ENCODE data around the gene NPM1.

Gene NPM1

GRCh38 chr5:171449426-171449825 is 61.8 kb downstream of the NPM1 start:
- DNase-seq (ENCODE audit: low read depth in 4 of 4, low spot score in 1 of 4): no peak

GRCh38 chr5:171450423-171451331 is 63.0 kb downstream of the NPM1 start:
- DNase-seq (ENCODE audit: low read depth in 4 of 4, low spot score in 1 of 4): peak in 1 of 4 experiments; percentile 16

GRCh38 chr5:171451421-171451820 is 63.8 kb downstream of the NPM1 start:
- no peak for DNase-seq (ENCODE audit: low read depth in 4 of 4, low spot score in 1 of 4)

GRCh38 chr5:171453056-171453725 is 65.5 kb downstream of the NPM1 start:
- DNase-seq (ENCODE audit: low read depth in 4 of 4, low spot score in 1 of 4): no peak

GRCh38 chr5:171453988-171454387 is 66.3 kb downstream of the NPM1 start:
- no peak for DNase-seq (ENCODE audit: low read depth in 4 of 4, low spot score in 1 of 4)

- no peak for DNase-seq (ENCODE audit: low read depth in 4 of 4, low spot score in 1 of 4)
Observed at GRCh38 chr5:171454549-171454948, 66.9 kb downstream of the NPM1 start.

- no peak for DNase-seq (ENCODE audit: low read depth in 4 of 4, low spot score in 1 of 4)
Observed at GRCh38 chr5:171455522-171455921, 67.9 kb downstream of the NPM1 start.

GRCh38 chr5:171457208-171457981 is 69.7 kb downstream of the NPM1 start:
- DNase-seq (ENCODE audit: low read depth in 4 of 4, low spot score in 1 of 4): no peak

GRCh38 chr5:171459839-171460238 is 72.2 kb downstream of the NPM1 start:
- DNase-seq (ENCODE audit: low read depth in 4 of 4, low spot score in 1 of 4): no peak
